Esophagus (tissue), 2 donors: Measurements from ENCODE around the gene EP400. TPM values are rescaled to one million over a fixed set of nuclear protein-coding genes. Genes with fewer than 3 reads are reported as not detected.
"Not testable (repeated sequence)": the region's sequence is repeated elsewhere in the genome, so short reads cannot be mapped to it uniquely, and the experiment has no call there.

ENCODE experiments used
- H3K27ac ChIP-seq, 2 donors: one replicate each; pipeline ENCODE4 v1.5.1; 2013; ENCODE audit warnings: low read depth in 2 of 2, mild to moderate bottlenecking in 2 of 2, inconsistent platforms in 1 of 2, low read length in 1 of 2, moderate library complexity in 1 of 2
- H3K27me3 ChIP-seq, 2 donors: one replicate each; pipeline ENCODE4 v1.6.1; 2013; ENCODE audit warnings: low read length in 2 of 2, control low read depth in 1 of 2, mild to moderate bottlenecking in 1 of 2; ENCODE audit not compliant: insufficient read depth in 2 of 2, control insufficient read depth in 1 of 2
- H3K36me3 ChIP-seq, 2 donors: one replicate each; pipeline ENCODE4 v1.6.1; 2013; ENCODE audit warnings: low read length in 1 of 2; ENCODE audit not compliant: control insufficient read depth in 2 of 2, insufficient read depth in 2 of 2
- H3K4me1 ChIP-seq, 2 donors: one replicate each; pipeline ENCODE4 v1.6.1; 2013; ENCODE audit warnings: low read length in 1 of 2; ENCODE audit not compliant: control insufficient read depth in 2 of 2, insufficient read depth in 2 of 2
- H3K4me3 ChIP-seq, 2 donors: one replicate each; pipeline ENCODE4 v1.5.1; 2013; ENCODE audit warnings: low read length in 2 of 2, mild to moderate bottlenecking in 2 of 2, low read depth in 1 of 2, moderate library complexity in 1 of 2
- H3K9me3 ChIP-seq, 2 donors: one replicate each; pipeline ENCODE4 v1.6.1; 2013; ENCODE audit warnings: mild to moderate bottlenecking in 2 of 2, low read depth in 1 of 2, low read length in 1 of 2, moderate library complexity in 1 of 2; ENCODE audit not compliant: control insufficient read depth in 2 of 2, insufficient read depth in 1 of 2
- WGBS, 2 donors: extraction: QIAGEN DNeasy Blood & Tissue Kit; methylation state at CpG; one replicate each; pipeline ENCODE4 v1.1.7; 2013; 5-methylcytosine and 5-hydroxymethylcytosine counted together
- polyA plus RNA-seq, 2 donors: library from polyadenylated mRNA; stranded (reverse); fragments of 200-250 nt; gene quantifications; one replicate each; pipeline ENCODE4 v1.2.3, GENCODE V29; 2013
- donor health status: healthy with polysubstance abuse.
- donor health status: Bipolar disorder and iron deficiency.

The EP400 gene
- polyA plus RNA-seq, 2 donors, result 8.9 to 17.1 TPM

DNA sequence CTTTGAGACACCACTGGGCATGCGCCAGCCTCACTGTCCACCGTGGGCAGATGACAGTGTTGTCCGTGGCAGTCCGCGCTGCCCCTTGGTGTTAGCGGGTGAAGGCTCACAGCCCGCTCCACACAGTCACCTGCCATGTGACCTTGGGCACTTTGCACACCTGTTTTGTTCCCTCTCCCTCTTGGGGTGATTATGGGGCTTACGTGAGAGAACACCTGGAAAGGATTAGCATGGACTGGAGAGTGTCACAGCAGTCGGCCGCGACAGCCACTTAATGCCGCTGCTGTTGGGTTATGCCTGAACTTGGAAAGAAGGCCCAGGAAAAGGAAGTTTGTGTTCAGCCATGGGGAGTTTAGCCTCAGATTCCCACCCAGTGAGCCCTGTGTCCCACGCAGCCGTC, 100.1 kb downstream of the EP400 start:
- Histone ChIP-seq H3K4me1 (no peaks in the 10 kb centered on the region), H3K27ac (no peak overlapping the region), H3K4me3 (no peak overlapping the region), H3K36me3 (peaks cover 31 to 64% of the 10 kb centered on the region in 2 donors), H3K9me3 (no peaks in the 10 kb centered on the region), H3K27me3 (no peaks in the 10 kb centered on the region)
- WGBS, 2 donors, result 82 to 95% methylated on average over 14 of the region's 14 CpGs

DNA sequence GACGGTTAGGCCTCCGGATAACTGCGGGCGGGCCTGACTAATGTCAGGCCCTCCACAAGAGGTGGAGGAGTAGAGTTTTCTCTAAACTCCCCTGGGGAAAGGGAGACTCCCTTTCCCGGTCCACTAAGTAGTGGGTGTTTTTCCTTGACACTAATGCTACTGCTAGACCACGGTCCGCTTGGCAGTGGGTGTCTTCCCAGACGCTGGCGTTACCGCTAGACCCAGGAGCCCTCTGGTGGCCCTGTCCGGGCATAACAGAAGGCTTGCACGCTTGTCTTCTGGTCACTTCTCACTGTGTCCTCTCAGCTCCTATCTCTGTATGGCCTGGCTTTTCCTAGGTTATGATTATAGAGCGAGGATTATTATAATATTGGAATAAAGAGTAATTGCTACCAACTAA, 102.0 kb downstream of the EP400 start:
- 90 to 92% methylated on average over 12 to 13 of the region's 13 CpGs for WGBS, 2 donors
- H3K36me3 ChIP-seq, result peaks cover 23 to 64% of the 10 kb centered on the region in 2 donors
- H3K27me3 ChIP-seq, H3K9me3 ChIP-seq, H3K27ac ChIP-seq, H3K4me3 ChIP-seq, H3K4me1 ChIP-seq: not testable (repeated sequence)

DNA sequence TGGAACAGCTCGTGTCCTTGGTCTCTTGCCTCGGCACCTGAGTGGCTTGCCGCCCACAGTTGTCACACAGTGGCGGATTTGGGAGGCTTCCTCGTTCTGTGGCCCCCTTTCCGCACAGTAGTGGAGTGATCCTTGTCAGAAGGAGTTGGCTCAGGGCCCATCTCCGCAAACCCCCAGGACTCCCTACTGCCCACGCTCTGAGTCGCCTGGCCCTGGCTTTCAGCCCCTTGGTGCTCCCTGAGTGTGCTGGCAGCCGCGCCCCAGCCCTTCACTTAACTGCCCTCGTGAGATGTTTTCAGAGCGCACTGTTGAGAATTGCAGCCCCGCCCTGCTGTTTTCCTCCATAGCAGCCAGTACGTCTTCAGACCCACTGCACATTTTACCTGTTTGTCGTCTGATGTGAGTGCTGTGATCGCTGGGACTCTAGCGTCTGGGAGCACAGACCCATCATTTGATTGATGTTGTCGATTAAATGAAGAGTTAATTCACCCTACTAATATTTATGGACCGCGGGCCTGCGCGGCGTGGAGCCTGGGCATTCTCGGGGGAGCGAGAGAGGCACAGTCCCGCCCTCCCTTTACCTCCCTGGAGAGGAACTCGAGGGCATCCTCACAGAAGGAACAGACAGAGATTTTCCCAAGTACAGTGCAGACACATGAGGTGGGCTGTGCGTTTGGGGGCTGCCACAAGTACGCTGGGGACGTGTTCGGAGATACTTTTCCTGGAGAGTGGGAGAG, 102.6 kb downstream of the EP400 start:
- Histone ChIP-seq H3K27me3 (no peaks in the 10 kb centered on the region), H3K9me3 (no peaks in the 10 kb centered on the region), H3K4me3 (no peak overlapping the region), H3K27ac (no peak overlapping the region), H3K4me1 (no peaks in the 10 kb centered on the region), H3K36me3 (peaks cover 21 to 68% of the 10 kb centered on the region in 2 donors)
- WGBS, 2 donors, result 94% methylated on average over 32 of the region's 32 CpGs

DNA sequence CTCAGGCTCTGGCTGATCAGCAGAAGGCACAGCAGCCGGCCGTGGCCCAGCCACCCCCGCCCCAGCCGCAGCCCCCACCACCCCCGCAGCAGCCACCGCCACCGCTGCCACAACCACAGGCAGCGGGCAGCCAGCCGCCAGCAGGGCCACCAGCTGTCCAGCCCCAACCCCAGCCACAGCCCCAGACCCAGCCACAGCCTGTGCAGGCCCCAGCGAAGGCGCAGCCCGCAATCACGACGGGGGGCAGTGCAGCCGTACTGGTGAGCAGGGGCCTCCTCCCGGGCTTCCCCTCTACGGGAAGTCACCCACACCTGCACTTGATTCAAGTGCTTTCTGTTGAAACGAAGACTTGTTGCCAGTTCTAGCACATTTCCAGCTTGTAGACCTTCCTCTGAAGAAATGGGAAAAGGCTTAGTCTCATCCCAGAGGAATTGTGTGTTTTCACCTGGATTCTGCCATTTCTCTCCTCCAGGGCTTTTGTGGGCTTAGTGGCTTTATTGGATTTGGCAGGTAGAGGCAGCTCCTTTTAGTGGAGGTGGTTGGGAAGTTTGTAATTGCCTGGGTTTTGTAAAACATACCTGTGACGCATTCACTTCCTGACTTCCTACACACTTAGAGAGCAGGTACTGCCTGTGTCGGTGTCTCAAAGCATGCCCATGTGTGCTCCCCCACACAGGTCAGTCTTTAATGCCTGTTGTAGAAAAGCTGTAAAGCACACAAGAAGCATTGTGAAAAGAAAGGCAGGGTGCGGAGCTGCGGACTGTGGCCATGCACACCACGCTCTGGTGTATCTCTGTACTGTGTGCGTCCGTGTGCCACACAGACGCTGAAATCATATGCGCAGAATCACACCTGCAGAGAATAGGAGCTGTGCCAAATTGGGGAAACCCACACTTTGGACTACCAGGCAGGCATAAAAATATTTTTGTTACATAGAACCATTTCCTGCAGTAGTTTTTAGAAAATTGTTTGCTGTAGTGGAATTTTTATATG, 103.9 kb downstream of the EP400 start:
- no peaks in the 10 kb centered on the region for H3K27me3 ChIP-seq
- no peaks in the 10 kb centered on the region for H3K4me1 ChIP-seq
- H3K36me3 ChIP-seq, result peaks cover 23 to 72% of the 10 kb centered on the region in 2 donors
- no peak overlapping the region for H3K4me3 ChIP-seq
- no peaks in the 10 kb centered on the region for H3K9me3 ChIP-seq
- 94% methylated on average over 27 of the region's 27 CpGs for WGBS, 2 donors
- H3K27ac ChIP-seq, result no peak overlapping the region

DNA sequence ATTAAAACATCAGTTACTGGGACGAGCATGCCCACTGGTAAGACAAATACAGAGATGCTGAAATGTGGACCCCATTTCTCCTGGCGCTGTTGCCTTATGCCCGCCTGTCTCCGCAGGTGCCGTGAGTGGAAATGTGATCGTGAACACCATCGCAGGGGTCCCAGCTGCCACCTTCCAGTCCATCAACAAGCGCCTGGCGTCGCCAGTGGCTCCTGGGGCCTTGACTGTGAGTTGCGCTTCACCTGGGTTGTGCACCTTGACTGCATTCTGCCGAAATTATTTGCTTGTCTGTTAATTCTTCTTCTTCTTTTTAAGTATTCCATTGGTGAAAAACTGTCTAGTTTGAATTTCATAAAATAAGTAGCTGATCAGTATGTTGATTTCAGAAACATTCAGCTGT, 105.2 kb downstream of the EP400 start:
- Histone ChIP-seq H3K9me3 (no peaks in the 10 kb centered on the region), H3K27me3 (no peaks in the 10 kb centered on the region), H3K4me3 (no peak overlapping the region), H3K27ac (no peak overlapping the region), H3K36me3 (peaks cover 11 to 60% of the 10 kb centered on the region in 2 donors), H3K4me1 (no peaks in the 10 kb centered on the region)
- 96 to 97% methylated on average over 12 of the region's 12 CpGs for WGBS, 2 donors

DNA sequence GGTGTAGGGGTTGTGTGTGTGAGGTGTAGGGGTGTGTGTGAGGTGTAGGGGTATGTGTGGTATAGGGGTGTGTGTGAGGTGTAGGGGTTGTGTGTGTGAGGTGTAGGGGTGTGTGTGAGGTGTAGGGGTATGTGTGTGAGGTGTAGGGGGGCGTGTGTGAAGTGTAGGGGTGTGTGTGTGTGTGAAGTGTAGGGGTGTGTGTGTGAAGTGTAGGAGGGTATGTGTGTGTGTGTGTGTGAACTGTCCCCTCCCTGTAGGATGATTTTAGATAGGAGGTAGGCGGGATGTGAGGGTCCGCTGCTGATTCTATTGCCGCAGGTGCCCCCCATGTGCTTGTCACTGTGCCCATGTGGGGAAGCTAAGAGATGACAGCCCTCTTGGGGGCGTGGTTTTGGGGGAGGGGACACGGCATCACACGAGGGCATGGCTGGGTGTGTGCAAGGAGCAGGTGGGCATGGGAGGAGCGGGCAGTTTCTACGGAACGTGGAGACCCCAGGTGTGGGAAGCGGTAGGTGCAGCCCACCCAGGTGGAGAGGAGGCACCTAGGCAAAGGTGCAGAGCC, 105.9 kb downstream of the EP400 start:
- WGBS, 2 donors, result 89 to 90% methylated on average over 11 of the region's 11 CpGs
- Histone ChIP-seq H3K4me1 (no peaks in the 10 kb centered on the region), H3K36me3 (peaks cover 8 to 58% of the 10 kb centered on the region in 2 donors), H3K9me3 (no peaks in the 10 kb centered on the region), H3K27me3 (no peaks in the 10 kb centered on the region), H3K4me3 (no peak overlapping the region), H3K27ac (no peak overlapping the region)

DNA sequence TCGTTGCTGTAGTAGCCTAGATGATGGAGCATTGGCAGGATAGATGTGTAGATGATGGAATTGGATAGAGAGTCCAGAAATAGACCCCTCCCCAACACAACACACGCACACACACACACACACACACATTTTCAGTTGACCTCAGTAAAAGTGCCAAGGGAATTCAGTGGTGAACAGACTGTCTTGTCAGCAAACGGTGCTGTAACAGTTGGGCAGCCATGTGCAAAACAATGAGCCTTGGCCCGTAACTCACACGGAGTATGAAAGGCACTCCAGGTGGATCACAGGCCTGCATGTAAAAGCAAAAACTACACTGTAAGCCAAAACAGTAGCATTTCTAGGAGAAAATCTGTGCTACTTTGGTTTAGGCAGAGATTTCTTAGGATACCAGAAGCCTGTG, 106.6 kb downstream of the EP400 start:
- no peaks in the 10 kb centered on the region for H3K9me3 ChIP-seq
- no peak overlapping the region for H3K27ac ChIP-seq
- peaks cover 5 to 56% of the 10 kb centered on the region in 2 donors for H3K36me3 ChIP-seq
- no peak overlapping the region for H3K4me3 ChIP-seq
- no peaks in the 10 kb centered on the region for H3K4me1 ChIP-seq
- 90 to 91% methylated on average over 5 of the region's 5 CpGs for WGBS, 2 donors
- H3K27me3 ChIP-seq, result no peaks in the 10 kb centered on the region

DNA sequence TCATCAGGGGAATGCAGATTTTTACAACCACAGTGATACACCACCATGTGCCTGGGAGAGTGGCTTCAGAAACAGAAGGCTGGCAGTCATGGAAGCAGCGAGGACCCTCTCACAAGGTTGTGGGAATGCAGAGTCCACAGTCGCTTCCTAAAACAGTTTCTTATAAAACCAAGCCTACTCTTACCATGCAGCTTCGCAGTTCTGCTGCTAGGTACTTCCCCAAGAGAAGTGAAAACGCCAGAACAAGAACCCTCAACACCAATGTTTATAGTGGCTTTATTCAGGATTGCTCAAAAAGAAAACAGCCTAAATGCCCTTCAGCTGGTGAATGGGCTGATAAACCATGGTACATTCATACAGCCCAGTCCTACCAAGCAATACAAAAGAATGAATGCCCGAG, 107.2 kb downstream of the EP400 start:
- peaks cover 5 to 58% of the 10 kb centered on the region in 2 donors for H3K36me3 ChIP-seq
- 87 to 89% methylated on average over 5 of the region's 5 CpGs for WGBS, 2 donors
- no peak overlapping the region for H3K4me3 ChIP-seq
- no peaks in the 10 kb centered on the region for H3K27me3 ChIP-seq
- H3K27ac ChIP-seq, result no peak overlapping the region
- no peaks in the 10 kb centered on the region for H3K9me3 ChIP-seq
- H3K4me1 ChIP-seq, result no peaks in the 10 kb centered on the region

DNA sequence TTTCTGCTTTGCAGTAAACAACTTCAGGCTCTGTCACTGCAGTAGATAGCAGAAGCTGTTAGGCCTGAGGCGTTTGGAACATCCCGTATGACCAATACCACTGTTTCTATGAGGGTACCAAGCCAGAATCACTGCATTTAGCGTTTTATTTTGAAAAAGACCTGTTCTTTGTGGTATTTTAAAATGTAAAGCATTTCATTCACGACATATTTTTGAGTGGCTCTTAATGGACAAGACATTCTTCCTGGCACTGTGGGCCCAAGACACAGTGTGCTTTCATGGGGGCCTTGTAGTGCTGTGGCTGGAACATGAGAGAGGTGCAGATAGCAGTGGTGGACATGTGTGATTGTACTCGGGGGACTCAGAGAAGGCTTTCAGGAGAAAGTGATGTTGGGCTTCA, 107.9 kb downstream of the EP400 start:
- H3K36me3 ChIP-seq, result peaks cover 5 to 59% of the 10 kb centered on the region in 2 donors
- no peaks in the 10 kb centered on the region for H3K9me3 ChIP-seq
- no peaks in the 10 kb centered on the region for H3K27me3 ChIP-seq
- H3K4me3 ChIP-seq, result no peak overlapping the region
- no peak overlapping the region for H3K27ac ChIP-seq
- H3K4me1 ChIP-seq, result no peaks in the 10 kb centered on the region
- 92 to 95% methylated on average over 5 of the region's 5 CpGs for WGBS, 2 donors
